Suppressor macrophage treated with lipopolysaccharide for 1 hour (primary cell): ENCODE results near the gene TXNRD1.

ENCODE experiments used
- DNase-seq, 3 donors: peaks; one replicate each; pipeline ENCODE4 v3.0.0-alpha.2; 2020 to 2022

The TXNRD1 gene

DNA sequence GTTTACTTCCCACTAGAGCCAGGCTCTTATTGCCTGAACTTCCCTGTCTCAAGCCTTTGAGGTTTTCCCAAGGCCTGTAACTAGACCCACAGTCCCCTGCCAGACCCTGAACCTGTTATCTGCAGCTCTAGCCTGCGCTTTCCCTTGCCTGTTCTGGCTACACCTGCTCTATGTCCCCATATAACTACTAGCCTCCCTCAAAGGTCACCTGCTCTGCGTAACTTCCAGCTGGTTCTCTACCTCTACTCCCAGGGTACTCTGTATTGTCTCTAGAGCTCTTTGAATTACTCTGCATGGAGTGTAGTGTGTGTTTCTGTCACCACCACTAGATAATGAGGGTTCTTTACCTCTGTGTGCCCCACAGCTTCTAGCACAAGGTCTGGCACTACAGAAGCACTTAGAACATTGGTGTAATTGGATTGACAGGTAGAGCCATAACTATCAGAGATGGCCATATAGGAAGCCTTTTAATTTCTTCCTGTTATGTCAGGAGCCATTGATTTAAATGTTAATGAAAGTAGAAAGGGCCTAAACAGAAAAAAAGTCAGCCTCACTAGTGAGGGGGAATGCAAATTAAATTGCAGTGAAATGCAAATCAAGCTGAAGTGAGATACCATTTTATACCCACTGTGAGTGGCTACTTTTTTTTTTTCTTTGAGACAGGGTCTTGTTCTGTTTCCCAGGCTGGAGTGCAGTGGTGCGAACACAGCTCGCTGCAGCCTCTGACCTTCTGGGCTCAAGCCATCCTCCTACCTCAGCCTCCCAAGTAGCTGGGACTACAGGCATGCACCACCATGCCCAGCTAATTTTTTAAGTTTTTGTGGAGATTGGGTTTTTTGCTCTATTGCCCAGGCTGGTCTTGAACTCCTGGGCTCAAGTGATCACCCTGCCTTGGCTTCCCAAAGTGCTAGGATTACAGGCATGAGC is 135.7 kb downstream of the TXNRD1 start:
- DNase-seq, result no peak

DNA sequence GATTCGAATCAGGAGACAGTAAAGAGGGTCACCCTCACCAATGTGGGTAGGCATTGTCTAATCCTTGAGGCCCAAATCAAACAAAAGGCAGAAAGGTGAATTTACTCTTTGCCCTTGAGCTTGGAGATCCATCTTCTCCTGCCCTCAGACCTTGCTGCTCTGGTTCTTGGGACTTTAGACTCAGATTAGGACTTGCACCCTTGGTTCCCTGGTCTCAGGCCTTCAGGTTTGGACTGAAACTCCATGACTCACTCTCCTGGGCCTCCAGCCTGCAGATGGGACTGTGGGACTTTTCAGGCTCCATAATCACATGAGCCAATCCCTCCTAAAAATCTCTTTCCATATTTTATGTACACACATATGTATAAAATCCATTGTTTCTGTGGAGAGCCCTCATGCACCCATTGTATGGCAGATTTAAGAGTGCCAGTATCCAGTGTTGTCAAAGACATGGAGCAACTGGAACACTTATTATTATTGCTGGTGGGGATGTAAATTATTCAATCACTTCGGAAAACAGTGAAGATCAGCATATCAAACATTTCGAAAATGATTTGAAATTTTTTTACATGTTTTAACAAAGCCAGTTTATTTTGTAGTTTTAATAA is 136.6 kb downstream of the TXNRD1 start:
- DNase-seq, result no peak

DNA sequence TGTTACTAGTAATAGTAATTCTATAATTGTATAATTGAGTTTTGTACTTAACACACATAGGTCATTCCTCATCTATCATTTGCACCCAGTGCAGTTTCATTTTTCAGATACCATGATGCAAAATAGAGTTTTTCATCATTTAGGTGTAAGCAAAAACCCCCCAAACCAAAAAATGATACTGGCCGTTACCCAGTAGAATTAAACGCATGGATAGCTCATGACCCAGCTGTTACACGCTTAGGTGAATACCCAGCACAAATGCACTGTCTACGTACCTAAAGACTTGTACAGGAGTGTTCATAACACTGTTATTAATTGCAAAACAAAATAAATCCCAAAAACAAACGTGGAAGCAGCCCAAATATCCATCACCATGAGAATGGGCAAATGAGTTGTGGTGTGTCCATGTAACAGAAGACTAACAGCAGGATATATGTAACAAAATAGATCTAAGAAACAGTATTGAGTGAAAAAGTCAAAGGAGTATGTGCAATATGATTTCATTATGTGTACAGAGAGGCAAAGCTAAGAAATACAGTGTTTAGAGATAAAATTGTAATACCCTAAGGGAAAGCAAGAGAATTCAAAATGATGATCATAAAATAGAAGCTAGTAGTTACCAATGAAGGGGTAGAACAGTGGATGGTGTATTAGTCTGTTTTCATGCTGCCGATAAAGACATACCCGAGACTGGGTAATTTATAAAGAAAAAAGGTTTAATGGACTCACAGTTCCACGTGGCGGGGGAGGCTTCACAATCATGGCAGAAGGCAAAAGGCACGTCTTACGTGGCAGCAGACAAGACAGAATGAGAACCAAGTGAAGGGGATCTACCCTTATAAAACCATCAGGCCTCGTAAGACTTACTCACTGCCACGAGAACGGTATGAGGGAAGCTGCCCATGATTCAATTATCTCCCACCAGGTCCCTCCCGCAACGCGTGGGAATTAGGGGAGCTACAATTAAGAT is 137.7 kb downstream of the TXNRD1 start:
- DNase-seq, result no peak

DNA sequence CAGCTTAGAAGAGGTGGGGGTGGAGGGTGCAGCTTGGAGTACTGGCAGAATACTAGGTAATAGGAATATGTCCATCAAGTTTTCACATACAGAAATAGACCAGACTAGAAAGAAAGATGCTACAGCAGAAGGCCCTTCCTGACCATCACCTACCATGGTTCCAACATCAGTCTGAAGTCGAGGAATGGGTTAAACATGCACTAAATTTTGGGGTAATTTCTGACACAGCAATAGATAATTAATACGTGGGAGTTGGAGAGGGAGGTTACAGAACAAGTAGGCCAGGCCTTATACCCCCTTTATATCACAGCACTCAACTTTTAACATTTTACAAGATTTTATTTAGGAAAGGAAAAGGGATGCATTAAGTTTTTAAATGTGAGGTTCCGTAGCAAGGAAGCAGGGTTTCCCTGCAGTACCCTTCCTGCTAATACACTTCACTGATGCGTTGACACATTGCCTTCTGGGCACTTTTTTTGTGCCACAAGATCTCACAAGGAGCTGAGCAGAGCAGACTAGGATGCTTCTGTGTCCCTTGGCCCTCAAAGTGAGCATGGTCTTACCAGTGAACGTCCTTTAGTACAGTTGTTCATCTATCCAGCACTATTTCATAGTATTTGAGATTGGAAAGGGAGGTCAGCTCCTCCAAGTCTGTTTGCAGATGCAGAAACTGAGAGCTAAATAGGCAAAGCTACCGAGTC is 138.7 kb downstream of the TXNRD1 start:
- DNase-seq, result no peak

DNA sequence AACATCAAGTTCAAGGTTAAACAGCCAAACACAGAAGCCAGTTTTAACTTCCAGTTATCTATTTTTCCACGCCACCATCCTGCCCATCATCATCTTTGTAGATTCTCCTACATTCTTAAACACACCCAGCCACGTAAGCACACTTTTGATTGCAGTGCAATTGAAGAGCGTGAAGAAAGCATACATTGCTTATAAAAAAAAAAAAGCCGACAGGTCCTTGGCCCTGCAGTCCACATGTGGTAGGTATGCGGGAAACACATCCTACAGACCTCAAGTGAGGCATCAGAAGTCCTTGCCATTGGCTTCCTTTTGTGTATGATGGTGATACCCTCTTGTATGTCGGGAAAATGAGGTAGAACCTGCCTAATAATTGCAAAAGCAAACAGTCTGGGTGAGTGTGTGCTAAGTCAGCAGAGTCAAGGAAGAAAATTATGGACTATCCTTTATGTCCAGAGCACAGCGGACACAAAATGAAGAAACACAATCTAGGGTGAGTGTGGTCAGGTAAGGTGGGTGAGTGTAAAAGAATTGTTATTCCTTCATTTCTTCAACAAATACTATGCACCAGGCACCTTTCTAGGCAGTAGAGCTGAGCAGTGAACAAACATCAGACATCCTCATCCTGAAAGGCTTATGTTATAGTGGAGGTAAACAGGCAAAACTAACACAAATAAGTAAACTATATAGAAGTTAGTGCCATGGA is 139.4 kb downstream of the TXNRD1 start:
- no peak for DNase-seq

DNA sequence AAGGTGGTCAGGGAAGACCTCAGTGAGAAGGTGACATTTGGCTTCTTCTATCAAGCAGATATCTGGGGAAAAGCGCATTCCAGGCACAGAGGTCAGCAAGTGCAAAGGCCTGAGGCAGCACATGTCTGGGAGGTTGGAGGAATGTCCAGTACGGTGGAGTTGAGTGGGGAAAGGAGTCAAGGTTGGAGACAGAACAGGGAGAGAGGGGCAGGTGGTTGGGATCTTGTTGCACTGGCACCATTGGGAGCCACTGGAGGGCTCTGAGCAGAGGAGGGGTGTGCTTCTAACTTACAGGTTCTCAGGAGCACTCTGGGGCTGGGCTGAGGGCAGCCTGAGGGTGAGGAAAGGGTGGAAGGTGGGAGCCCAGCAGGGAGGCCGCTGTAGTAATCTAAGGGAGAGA is 140.1 kb downstream of the TXNRD1 start:
- DNase-seq, result no peak

DNA sequence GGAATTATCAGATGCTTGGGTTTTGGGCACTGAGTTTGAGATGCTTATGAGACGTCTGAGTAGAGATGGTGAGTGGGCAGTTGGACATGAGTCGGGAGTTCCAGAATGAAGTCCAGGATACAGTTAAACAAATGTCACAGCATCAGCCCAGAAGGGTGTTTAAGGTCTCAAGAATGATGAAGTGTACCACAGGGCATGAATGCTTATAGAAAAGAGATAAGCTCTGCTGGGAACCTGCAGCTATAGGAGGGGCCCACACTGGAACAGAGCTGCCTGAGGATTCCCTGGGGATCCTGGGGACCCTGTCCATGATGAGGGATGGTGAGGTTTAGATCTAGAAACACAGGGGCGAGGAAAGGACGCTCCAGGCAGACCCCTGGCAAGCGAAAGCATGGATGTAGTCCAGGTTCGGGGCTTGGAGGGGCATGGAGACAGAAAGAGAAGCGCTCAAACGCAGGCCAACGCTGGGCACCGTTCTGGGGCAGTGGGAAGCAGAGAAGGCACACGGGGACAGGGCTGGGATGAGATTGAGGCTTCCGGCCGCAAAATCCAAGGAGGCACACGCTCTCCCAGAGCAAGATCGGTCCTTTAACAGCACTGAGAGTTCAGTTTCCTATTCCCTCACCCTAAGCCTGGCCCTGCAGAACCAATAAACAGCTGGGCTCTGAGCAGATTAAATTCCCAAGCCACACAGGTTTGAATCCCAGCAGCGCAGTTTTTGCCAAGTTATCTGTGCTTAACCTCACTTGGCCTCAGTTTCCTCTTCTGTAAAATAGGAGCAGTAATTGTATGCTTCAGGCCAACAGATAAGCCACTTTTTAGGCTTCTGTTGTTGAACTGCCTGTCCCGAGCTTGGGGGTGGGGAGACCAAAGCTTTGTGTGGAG is 140.9 kb downstream of the TXNRD1 start:
- no peak for DNase-seq

DNA sequence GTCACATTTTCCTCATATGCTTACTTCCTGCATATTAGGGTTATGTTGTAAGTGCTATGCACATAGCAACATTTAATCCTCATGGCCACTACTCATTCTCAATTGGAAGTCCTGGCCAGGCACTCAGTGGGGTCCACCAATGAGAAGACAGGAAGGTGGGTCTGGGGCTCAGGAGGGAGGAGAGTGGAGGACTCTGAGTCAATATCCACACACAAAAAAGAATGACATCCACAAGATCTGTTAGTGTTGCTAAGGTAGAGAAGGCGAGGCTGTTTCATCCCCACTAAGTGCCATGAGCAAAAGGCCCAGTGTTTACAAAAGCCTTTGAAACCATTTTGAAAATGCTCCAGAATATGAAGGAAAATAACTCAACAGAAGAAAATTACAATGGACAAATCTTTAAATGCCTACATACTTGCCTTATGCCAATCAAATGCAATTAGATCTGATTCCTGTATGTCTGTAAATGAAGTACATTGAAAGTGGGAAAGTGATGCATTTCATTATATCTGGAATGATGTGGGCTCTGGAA is 141.9 kb downstream of the TXNRD1 start:
- DNase-seq, result peak; percentile 22 to 45 (median 27)

DNA sequence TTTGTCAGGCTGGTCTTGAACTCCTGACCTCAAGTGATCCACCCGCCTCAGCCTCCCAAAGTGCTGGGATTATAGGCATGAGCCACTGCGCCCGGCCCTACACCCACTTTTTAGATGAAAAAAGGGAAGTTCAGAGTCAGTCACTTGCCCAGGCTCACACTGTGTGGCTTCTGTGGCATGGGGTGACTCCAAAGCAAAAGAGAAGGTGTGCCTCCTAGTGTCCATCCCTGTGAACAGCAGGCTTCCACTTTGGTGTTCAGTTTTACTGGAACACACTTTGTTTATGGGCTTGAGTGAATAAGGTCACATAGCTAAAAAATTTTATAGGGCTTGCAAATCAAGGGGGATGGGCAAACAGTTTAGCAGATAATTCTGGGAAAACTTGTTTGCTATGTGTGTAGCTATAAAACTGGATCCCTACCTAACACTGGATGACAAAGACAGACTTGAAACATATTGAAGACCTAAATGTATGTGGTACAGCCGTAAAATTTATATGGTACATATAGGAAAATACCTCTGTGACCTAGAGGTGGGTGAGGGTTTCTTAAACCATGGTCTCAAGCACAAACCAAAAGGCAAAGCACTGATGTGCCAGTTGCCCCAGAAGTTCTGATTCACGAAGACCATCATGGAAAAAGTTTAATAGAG is 142.9 kb downstream of the TXNRD1 start:
- peak; percentile 89 to 94 (median 90) for DNase-seq

DNA sequence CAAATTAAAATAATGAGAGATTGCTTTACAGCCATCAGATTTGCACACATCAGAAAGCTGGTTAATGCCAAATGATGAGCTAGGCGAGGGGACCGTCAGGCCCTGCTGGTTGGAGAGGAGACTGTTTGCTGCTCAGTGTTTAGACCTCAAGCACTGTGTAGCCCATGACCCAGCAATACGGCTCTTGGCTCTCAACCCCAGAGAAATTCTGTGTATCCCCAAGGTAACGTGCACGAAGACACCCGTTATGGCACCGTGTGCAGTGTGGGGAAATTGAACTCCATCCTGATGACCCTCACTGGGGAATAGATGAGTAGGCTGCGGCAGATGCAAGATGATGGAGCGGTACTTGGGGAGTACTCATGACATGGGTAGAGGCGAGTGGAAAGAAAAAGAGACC is 143.6 kb downstream of the TXNRD1 start:
- DNase-seq, result no peak

DNA sequence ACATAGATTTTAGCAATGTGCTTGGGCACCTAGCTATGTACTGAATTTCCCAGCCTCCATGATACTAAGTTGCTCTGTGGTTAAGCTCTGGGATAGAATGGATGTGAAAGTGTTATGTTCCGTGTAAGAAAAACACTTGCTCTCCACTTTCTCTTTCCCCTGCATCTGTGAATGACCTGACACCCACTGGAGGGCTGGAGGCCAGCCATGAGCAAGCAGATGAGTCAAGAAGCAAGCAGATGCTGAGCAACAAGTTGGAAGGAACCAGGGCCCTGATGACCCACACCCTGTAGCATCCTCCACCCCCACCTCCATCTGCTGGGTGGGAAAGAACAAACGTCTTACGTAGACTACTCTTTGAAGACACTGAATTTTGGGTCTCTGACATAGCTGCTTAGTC is 144.6 kb downstream of the TXNRD1 start:
- peak; percentile 21 to 36 (median 22) for DNase-seq

DNA sequence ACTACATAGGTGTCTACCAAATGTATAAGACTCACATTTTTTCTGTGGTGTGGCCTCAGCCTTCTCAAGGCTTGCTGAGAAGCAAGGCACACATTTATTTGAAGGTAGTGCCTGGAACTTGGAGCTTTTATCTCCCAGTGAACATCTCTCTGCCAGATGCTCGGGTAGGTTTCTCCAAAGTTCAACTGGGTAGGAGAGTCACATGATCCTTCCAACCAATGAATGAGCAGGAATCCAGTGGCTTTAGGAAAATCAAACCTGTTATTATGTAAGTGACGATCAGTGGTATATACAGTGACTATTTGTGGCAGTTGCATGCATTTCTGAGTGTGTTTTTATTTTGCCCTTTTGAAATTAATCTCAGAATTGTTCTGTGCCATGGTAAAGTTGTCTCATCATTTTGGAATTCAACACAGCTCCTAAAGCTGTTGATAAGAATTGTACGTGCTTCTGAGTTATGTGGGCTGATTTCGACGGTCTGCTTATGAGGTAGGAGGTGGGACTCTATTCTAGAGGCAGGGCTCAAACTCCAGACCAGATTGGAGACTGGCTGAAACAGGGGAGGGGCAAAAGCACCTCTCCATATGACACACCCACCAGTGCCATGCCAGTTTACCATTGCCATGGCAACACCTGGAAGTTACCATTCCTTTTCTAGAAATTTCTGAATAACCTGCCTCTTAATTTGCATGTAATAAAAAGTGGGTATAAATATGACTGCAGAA is 145.6 kb downstream of the TXNRD1 start:
- no peak for DNase-seq

DNA sequence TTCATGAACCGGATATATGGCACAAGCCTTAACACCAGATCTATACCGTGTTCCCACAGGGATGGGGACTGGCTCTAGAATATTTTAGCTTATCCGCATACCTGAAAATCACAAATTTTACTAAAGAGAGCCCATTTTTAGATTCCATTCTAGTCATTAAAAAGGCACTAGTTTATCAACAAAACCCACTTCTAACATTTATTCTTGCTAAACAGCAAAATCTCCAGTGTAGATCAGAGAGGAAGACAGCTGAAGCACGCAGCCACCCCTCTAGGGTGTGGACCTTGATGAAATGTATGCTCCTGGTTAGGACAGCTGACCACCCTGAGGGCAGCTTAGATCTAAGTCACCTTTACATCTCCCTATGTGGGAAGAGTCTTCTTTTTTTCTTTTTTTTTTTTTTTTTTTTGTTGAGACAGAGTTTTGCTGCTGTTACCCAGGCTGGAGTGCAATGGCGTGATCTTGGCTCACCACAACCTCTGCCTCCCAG is 150.4 kb downstream of the TXNRD1 start:
- no peak for DNase-seq

DNA sequence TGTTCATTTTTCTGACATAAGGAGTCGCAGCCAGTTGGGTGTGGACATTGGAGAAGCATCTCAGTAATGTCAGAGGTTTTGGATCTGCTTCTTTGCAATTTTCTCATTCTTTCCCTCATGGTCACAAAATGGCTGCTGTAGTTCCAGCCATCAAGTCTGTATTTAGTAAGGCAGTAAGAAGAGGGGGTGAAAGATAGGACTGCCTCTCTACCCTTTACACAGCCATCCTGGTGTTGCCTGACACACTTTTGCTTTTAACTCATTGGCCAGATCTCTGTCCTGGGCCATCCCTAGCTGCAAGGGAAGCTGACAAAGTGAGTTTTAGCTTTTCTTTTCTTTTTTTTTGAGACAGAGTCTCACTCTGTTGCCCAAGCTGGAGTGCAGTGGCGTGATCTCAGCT is 154.1 kb downstream of the TXNRD1 start:
- no peak for DNase-seq

DNA sequence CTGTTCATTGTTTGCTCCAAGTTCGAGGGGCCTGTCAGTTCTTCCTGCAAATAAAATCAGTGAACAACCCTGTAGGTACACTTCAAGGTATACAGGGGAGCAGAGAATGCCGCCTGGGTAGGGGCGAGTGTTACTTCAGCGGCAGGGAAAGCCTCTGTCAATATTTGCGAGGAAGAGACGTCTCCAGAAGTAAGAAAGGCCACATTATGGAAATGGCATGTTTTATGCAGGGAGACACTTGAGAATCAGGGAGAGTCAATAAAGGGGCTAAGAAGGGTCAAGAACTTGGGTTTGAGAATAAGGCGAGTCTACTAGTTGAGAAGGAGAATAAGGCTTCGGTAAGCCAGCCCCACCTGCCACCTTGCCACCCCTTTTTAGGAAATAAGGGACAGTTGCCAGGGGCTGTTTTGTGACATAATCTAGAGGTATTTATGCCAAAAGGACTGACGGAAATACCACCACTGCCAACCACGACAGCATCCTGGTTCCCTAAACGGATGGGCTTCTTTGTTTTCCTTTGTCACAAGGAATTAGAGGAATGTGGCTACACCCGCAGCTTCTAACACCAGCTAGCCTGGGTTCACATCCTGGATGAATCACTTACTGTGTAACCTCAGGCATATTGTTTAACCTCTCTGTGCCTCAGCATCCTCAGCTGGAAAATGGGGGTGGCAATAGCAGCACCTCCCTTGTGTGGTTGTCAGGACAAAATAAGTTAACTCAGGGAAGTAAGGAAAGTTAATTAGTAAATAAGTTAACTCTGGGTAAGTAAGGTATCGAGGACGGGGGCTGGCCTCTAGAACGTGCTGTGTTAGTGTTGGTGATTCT is 155.7 kb downstream of the TXNRD1 start:
- no peak for DNase-seq

DNA sequence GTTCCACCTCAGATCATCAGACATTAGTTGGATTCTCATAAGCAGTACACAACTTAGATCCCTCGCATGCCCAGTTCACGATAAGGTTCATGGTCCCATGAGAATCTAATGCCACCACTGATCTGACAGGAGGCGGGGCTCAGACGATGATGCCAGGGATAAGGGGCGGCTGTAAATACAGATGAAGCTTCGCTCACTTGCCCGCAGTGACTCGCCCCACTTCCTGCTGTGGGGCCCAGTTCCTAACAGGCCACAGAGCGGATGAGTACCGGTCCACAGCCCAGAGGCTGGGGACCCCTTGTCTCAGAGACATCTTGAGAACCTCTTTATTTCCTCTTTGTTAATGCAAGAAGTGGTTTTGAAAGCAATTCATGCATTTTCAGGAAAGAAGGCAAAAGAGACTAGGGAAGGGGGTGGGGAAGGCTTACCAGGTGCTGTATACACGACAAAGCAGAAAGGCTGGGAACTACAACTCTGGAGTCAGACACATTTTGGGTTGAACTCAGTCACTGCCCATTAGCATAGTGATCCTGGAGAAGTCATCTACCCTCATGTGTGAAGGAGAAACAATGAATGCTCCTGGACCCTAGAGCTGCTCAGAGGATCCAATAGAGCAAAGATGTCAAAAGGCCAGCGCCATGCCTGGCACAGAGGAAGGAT is 156.6 kb downstream of the TXNRD1 start:
- peak in 2 of 3 donors; percentile 29 to 41 for DNase-seq

DNA sequence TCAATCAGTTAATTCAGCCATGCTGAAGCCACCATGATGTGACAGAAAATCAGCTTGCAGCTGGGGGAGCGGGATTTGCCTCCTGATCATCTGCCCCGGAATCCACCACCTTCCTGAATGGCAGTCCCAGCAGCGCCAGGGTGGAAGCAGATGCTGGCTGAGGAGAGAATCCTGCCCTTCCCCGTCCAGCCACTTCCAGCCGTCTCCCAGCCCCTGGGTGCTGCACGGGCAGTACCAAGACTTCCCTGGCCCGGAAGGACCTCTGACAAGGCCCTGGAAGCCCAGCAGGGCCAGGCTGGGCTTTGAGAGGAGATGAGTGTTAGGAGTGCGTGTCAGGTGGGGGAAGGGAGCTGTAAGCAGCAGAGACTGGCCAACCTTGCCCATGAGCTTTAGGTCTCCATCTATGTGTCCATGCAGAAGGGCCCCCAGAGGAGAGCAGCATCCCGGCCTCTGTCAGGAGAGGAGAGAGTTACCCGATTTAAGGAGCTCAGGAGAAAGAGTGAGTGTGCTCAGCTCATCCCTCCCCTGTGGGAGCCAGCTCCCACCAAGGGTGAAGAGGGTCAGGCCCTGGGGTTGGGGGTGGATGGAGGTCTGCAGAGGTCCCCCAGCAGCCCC is 157.2 kb downstream of the TXNRD1 start:
- no peak for DNase-seq
